NCI-H1105 treated with DMSO at 0.1 percent for 48 hours (cell line): ENCODE results near the gene RFX3.

Source experiments
- DNase-seq: peaks from one replicate; lab custom pipeline; 2025; lab: John Stamatoyannopoulos, UW

RFX3 gene

DNA sequence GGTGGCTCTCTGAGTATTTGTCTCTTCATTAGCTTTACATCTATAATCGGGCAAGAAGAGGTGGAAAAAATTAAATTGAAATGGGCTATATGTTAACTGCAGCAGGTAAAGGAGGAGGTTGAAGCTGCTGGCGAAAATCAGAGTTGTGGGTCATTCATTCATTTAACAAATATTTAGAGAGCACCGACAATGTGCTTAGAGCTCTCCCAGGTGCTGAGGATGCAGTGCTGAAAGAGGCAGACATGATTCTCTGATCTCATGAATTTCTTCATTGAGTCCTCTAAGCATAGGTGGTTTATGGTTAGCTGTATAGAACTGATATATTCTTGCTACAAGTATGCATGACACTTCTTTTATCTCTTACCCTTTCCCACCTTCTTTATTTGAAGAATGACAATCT, 243.4 kb downstream of the RFX3 start:
- DNase-seq: no peak

DNA sequence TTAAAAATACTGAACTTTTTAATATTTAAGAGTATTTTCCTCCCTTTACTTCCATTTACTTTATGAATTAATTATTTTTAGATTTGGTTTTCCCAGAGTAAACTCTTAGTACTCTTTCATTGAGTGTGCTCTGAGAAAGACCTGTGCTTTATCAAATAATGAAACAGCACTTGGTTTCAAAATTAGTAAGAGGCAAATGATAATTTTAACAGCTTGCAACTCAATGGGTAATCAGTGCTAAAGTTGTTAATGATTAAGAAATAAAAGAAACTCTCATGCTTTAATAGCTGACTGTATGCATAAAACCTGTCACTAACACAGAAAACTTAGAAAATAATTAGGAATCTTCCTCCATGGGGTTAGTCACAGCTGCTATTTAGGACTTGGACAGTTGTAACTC, 244.4 kb downstream of the RFX3 start:
- no peak for DNase-seq

DNA sequence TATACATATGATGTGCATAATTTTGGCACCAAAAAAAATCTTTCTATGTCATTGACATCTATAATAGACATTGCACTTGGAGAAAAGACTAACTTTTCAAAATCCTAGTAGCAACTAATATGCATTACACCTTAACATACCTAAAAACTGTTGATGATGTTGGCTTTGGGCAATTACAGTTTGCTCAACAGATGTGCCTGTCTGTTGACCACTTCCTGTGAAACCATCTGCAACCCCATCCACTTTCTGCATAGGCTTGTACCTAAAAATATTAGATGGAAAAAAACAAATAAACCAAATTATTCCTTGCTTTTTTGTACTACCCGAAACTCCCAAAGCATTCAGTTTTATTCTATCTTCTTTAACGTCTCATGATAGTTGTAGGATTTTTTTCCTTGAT, 248.6 kb downstream of the RFX3 start:
- DNase-seq: no peak

DNA sequence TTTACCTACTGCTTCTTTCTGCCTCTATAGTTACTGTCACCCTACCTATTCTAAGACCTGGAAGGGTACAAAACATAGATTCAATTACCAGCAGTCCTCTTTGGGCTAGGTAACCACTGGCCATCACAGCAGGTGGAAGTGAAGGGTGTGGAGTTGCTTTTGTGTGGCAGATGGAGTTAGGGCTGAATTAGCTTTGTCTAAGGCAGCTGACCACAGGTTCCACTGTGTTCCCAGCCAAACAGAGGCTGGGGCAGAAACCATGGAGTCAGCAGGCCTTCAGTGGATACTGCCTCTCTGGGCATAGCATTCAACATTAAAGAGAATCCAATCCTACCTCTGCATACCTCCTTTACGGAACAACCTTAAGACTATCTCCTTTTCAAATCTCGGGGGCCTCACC, 254.2 kb downstream of the RFX3 start:
- no peak for DNase-seq

DNA sequence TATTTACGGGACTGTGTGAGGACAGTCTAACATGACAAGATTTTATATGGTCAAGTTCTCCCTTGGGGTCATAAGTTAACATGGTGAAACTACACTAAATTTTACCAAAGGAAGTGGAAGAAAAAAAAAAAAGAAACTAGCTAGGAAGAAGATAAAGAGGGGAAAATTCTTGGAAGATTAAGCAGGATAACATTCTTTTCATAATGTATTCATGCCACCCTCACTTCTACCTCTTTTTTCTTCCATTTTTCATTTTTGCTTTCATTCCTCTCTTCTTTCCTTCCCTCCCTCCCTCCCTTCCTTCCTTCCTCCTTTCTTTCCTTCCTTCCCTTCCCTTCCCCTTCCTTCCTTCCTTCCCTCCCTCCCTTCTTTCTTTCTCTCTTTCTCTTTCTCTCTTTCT, 254.6 kb downstream of the RFX3 start:
- no peak for DNase-seq

DNA sequence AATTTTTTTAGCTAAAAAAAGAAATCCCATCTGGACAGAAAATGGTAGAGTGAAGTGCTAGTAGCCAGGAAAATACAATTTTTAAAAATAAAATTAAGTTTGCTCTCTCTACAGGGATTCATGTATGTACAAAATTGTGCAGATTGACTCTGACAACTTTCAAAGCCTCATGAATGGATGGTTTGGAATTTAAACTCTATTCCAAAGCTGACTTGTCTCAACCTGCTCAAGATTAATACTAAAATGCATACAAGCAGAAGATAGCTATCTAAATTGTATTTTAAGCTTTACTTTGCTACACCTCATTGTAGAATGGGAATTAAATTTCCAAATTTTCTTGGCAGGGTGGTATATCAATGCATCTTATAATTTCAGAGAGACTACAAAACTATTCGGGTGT, 257.6 kb downstream of the RFX3 start:
- DNase-seq: no peak

DNA sequence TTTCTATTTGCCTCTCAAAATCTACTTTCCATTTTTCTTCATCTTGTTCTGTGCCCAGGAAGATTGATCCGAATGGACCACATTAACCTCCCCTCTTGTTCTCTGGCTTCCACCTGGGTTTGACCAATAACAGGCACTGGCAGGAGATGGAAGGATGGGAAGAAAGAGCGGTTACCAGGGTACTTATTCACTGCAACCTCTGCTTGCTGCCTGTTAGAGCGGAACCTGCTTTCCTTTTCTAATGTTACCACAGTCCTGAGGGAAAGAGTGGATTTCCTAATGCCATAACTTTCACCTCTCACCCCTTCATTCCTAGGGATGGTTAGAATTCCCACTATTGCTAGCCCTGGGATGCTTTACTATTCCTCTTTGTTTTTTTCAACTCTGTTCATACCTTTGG, 262.1 kb downstream of the RFX3 start:
- DNase-seq: no peak

DNA sequence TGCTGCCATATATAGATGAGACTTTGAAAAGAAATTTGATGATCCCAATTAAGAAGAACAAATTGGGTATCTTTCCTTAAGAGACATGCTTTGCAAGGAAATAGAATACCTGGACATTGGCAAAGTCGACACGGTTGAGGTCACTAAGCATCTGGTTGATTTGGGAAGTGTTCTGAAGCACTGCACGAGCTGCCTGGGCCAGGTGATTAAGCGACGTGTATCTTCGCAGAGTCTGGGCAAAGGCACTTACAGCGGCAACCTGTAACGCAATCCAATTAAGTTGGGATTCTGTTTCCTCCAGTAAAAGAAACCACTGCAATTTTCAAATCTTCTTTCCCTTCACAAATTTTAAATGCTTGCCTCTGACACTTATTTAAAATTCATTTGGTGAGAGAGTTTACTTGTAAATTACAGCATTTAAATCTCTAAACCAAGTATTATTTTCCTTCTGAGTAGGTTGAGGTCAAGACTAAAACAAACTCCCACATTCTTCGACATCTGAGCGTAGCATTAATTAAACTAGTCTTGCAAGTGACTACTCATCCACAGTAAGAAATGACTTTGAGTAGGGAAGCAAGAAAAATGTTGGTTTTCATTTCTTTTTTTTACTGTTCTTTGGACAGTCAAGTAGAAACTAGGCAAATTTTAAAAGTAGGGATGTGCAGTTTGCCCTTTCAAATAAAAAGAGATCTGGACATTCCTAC, 262.8 kb downstream of the RFX3 start:
- DNase-seq: no peak

DNA sequence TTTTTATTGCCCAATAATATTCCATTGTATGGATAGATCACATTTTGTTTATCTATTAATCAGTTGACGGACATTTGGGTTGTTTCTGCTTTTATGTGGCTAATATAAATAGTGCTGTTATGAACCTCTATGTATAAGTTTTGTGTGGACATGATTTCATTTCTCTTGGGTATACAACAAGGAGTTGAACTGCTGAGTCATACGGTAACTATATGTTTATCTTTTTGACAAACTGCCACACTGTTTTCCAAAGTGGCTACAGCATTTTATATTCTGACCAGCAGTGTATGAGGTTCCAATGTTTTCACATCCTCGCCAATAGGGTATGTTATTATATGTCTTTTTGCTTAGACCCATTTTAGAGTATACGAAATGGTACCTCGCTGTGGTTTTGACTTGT, 264.3 kb downstream of the RFX3 start:
- DNase-seq: no peak

DNA sequence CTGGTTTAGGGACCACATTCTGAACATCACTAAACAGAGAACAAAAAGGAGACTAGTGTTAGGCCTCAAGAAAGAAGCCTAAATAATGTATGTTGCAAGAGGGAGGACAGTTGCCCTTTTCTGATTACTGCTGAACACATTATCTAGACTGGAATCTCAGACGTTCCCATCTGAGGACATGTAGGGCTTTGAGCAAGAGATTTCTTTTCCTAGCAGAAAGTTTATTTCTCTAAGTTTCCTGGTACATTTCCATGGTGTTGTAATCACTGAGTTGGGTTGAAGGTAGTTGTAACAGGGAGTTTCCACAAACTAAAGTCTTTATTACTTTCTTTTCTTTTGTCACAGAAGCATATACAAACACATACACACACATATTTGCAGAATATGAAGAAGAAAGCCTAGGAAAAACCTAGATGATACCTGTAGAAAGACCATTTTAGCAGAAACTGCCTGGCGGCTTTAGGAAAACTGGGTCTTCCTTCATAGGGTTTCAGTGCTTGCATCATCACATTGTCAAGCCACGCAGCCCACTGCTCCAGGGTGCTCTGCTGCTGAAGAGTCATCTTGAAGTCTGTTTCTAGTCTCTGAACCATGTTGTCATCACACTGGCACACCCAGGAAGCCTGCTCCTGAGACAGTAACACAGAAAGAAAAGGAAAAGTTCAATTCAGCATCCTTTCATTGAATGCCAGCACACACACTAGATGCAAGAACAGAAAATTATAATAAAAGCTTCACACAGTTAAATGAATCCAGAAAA, 269.1 kb downstream of the RFX3 start:
- no peak for DNase-seq

DNA sequence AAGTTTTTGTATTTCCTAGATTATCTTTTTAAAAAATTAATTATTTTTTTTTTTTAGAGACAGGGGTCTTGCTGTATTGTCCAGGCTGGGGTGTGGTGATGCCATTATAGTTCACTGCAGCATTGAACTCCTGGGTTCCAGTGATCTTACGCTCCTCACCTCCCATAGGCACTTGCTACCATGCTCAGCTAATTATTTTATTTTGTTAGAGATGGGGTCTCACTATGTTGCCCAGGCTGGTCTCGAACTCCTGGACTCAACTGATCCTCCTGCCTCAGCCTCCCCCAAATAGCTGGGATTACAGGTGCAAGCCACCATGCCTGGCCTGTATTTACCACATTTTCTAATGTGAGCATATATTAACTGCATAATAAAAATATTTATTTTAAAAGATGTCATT, 274.5 kb downstream of the RFX3 start:
- DNase-seq: no peak

DNA sequence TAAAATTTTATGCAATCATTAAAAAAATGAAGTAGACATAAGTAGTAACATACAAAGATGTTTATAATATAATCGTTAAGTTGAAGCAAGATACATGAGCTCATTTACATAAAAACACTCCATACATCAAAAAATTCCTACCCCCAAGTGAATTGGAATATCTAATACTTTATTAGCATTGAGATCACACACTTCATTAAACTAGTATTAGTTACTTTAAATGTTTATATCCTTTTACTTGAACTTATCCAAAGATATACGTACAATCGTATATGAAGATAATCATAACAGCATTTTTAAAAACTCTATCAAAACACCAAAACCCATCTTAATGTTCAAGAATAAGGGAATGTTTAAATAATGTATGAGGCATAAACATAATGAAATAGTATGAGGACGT, 275.1 kb downstream of the RFX3 start:
- no peak for DNase-seq

DNA sequence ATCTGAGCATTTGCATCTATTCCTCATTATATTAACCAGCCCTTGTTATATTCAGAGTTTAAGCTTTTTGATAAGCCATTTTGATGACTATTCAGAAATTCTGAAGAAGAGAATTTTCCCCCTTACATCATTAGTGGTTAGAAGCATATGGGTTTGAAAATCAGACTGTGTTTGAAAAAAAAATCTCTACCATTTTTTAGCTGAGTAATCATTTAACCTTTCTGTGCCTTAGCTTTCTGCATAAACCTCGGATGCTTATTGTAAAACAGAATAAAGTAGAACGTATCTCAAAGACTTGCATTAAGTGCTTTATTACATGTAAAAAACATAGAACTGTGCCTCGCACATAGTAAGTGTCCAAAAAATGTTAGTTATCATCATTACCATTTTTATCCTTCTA, 278.6 kb downstream of the RFX3 start:
- no peak for DNase-seq

DNA sequence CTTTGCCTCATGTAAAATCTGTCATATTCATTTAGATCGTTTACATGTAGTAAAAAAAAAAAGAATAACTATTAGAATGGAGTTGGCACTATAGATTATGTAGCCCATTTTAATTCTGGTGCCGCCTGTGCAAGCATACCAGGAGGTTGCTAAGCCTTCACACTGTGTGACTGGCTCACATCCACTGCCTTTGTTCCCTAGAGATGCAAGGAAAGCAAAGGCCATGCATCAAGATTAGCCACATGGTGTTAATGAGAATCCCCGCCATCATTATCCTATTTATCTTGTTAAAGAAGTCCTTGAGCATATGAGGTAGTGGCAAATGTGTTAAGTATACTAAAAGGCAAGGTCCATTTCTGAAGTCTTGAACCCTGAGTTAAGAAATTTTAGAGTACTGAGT, 279.6 kb downstream of the RFX3 start:
- no peak for DNase-seq

DNA sequence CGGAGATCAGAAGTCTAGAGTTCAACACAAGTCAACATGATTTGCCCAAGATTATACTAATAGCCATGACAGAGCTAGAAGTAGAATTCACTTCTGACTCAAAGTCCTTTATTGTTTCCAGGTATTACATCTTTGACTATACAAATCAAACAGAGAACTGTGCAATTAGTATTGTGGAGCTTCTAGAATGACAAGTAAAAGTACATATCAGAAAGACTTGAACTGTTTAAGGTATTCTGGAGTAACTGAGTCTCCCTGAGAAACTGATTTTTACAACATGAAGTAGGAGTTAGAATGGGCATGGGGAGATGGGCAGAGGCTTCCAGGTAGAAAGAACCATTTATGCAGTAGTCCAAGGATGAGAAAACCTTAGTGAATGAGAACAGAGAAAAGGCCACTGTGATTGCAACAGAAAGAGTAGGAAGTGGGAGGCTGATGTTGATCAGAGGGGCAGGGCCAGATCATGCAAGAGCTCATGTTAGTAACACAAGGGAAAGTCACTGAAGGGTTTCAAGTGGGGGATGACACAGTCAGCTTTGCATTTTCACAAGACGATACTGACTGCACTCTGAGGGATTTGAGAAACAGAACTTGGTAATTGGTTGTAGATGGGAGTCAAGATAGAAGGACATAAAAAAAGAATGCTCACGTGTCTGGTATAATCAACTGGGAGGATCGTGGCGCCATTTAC, 280.7 kb downstream of the RFX3 start:
- peak; percentile 13 for DNase-seq

DNA sequence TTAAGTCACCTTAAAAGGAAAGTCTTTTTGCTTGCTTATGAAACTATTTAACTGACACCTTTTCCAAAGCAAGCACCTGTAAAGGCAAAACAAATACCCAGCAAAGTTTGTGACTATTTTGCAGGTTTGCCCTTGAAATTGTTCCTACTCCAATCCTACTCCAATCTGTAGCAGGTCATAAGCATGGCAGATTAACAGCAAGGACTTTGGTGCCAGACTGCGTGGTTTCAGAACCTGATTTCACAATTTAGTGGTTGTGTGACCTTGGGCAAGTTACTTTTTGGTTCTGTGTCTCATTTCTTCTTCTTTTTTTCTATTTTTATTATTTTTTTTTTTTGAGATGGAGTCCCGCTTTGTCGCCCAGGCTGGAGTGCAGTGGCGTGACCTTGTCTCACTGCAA, 282.1 kb downstream of the RFX3 start:
- DNase-seq: no peak

DNA sequence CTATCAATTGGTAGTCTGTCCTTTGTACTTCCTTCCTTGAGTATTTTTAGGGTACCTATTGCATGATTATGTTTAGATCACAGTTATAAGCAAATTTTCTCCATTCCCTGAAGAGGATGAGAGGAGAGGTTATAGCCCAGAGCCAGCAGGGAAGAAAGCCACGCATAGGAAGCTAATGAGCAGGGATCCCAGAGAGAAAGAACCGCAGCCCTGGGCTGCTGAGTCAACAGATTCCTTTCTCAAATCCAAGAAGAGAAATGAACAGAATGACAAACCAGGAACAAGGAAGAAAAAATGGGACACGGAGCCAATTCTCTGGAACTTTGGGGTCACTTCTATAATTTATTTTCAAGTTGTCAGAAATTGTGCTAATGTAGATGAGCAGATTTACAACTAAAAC, 284.5 kb downstream of the RFX3 start:
- DNase-seq: no peak

DNA sequence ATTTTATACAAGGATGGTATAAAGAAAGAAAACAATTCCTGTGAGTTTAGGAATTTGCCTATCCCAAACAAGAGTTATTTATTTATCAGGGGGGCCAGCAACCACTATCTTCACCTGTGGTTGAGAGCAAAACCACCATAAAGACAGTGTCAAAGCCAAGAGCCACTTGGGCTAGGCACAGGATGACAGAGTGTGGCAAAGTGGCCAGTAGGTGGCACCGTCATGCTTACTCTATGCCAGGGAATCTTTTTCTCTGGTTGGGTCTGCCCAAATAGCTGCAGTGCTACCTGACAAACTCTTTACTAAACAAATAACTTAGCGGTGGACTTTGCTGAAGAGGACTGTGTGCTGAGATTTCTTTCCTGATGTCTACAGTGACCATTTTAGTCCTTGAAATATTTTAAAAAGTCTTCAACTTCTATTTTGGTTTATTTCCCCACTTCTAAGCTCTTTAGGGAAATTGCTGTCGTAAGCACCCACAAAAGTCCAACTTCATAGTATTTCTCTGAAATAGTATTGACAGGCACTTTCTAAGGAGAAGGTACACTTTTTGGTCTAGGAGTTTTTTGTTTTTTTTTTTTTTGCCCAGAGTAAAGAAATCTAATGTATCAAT, 285.0 kb downstream of the RFX3 start:
- peak; percentile 76 for DNase-seq

DNA sequence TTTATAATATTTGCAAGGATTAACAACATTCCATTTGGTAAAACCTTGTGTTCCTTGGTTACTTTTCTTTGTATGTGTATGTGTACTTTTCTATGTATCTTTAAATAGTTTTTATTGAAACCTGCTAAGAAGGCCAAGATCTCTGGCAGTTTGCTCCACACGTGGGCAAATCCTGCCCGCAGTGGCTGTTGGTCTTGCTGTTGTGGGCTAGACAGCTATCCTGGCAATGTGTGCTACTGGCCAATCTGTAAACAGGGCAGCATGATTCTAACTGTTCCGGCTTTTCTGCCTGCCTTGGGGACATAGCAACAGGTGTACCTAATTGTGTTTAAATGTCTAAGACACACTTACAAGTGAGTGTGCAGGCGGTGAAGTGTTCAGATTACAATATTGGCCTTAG, 286.6 kb downstream of the RFX3 start:
- DNase-seq: no peak

DNA sequence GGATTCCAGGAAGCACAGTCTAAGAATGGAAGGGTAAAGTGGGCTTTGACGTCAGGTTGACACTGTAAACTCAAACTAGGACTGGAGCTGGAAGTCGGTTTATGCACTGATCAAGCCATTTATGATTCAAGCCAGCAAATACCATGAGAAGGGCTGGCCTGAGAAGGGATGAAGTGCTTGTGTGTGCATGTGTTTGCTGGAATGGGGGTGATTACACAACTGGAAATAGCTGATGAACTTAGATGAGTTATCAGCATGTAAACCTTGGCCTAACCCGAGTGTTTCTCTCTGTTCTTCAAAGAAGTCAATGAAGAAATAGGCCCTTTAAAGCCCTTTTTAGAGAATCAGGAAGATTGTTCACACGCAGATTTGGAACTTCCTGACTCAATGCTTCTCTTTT, 287.6 kb downstream of the RFX3 start:
- DNase-seq: no peak

DNA sequence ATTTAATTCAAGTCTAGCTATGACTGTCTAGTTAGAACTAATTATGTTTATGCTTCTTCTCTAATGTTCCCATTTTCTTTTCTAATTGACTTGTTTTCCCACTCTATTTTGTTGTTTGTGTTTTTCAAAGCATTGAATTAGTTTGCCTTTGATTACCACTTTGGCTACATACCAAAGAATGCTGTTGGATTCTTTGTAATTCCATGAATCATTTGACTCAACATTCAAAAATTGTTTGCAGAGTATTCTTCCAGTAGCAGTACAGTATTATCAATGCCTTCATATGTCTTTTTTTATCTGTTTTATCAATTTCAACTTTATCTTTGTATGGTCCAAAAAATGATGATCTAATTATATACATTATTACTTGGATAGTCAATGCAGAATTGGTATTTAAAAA, 288.7 kb downstream of the RFX3 start:
- no peak for DNase-seq

DNA sequence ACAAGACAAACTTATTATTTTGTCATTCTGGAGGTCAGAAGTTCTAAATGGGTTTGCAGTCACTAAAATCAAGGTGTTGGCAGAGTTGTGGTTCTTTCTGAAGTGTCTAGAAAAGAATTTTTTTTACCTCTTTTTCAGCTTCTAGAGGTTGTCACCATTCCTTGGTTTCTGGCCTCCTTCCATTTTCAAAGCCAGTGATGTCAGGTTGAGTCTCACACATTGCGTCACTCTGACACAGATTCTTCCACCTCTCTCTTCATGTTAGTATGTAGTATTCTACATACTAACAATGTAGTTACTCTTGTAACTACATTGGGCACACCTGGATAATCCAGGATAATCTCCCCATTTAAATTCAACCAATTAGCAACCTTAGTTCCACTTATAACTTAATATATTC, 290.3 kb downstream of the RFX3 start:
- no peak for DNase-seq

DNA sequence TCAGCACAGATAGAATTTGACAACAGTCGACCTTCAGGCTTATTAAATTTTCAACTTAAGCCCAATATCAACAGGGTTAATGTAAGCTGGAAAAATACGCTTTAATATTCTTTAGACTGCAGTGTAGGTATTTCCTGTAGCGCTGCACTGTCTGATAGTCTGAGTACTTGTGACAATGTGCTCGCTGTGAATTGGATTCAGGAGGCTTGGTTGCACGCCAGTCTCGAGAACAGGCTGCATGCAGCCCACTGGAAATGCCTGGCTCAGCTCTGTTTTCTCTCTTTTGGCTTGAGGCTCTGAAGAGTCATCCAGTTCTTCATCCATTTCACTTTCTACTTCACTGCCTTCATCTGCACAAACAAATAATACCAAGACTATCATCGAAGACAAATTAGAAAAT, 300.9 kb downstream of the RFX3 start:
- no peak for DNase-seq
